Epithelial cell of esophagus (primary cell): ENCODE results near the gene PDCD2.

Experiments used
- DNase-seq: peaks from one replicate; pipeline ENCODE4 v3.0.0; 2010; ENCODE audit warnings: low read depth
- H3K4me3 ChIP-seq: 2 replicates; pipeline ENCODE4 v1.5.1; 2011; ENCODE audit warnings: mild to moderate bottlenecking, low read length, control low read depth
- TF ChIP-seq, protein P1 (sequence below): IDR thresholded peaks from 2 replicates; pipeline ENCODE4 v1.5.1; 2011; ENCODE audit warnings: low read depth, mild to moderate bottlenecking, low read length, control low read depth, inconsistent platforms; ENCODE audit not compliant: insufficient read depth; ENCODE audit errors: missing control alignments

The PDCD2 gene

DNA sequence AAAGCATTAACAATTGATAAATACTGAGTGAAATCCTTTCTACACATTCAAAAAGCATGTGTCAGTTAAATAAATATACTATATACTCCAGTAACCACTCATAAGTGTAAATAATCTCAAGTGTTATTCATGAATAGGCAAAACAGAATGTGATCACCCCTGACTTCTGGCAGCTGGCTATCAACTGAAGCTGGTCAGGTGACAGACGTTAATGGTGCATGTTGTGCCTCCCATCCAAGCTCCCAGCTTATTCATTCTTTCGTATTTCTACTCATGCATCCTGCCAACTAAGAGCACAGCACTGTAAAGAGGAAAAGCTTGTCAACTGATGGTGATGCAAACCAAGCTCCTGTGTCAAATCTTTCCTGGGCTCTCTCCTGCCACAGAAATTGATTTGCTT, 39.0 kb downstream of the PDCD2 start:
- no peak for DNase-seq
- TF ChIP-seq, protein P1, sequence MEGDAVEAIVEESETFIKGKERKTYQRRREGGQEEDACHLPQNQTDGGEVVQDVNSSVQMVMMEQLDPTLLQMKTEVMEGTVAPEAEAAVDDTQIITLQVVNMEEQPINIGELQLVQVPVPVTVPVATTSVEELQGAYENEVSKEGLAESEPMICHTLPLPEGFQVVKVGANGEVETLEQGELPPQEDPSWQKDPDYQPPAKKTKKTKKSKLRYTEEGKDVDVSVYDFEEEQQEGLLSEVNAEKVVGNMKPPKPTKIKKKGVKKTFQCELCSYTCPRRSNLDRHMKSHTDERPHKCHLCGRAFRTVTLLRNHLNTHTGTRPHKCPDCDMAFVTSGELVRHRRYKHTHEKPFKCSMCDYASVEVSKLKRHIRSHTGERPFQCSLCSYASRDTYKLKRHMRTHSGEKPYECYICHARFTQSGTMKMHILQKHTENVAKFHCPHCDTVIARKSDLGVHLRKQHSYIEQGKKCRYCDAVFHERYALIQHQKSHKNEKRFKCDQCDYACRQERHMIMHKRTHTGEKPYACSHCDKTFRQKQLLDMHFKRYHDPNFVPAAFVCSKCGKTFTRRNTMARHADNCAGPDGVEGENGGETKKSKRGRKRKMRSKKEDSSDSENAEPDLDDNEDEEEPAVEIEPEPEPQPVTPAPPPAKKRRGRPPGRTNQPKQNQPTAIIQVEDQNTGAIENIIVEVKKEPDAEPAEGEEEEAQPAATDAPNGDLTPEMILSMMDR = no peak
- H3K4me3 ChIP-seq = no peak overlapping the region

DNA sequence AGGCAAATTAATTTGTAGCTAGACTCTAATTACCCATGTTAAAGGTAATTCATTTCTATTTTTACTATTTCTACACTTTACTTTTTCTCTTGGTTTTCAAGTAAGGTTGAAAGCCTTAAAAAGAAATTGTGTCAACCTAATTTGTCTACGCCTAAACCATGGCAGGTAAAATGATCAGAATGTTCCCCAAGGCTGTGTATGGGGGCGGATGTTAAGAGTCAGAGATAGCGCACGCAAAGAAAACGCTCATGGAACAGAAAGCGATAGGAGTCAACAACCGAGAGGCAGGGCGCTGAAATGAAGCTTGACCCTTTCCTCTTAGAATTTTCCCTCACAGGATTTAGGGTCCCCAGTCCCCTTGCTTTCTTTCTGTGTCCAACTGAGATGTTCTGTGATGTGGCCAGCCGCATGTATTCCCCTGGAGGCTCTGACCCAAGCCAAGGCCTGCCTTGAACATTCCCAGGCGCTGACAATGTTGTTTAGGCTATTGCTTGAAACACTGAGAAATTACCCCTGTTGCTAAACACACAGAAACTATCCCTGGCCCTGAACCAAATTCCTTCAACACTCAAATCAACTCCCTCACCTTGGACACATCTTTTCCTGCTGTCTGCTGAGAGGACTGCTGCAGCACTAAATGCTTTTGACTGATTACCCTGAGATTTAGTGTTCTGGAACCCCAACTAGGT, 42.3 kb downstream of the PDCD2 start:
- peak; percentile 47 for DNase-seq
- H3K4me3 ChIP-seq = no peak overlapping the region

DNA sequence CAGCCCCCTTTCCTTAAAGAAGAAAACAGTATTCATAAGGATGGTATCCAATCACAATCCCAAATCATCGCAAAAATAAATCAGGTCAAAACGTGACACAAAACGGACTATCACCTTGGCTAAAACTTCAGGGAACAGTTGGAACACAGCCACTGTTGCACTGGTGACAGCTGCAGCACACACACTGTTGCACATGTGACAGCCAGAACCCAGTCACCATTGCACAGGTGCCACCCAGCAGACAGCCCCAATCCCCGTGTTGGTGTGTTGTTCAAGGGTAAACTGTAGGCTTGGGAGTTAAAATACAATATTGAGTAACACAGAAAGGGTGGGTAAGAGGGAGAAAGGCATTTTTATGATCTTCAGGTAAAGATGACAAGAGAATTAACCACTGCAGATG, 47.1 kb downstream of the PDCD2 start:
- no peak for DNase-seq
- TF ChIP-seq, protein P1 = no peak
- no peak overlapping the region for H3K4me3 ChIP-seq

More for the DNA sequence above, 42.3 kb downstream of the PDCD2 start:
- TF ChIP-seq, protein P1 = no peak

DNA sequence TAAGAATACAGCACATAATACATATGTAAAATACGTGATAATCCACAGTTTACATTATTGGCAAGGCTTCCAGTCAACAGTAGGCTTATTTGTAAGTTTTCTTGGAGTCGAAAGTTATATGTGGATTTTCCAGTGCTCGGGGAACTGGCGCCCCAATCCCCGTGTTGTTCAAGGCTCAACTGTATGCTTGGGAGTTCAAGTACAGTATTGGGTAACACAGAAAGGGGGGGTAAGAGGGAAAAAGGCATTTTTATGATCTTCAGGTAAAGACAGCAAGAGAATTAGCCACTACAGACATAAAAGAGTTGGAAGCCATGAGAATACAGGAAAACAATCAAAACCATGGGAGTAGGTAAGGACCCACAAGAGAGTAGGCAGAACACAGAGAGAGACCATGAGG, 47.8 kb downstream of the PDCD2 start:
- DNase-seq = no peak
- TF ChIP-seq, protein P1 = no peak
- H3K4me3 ChIP-seq = no peak overlapping the region

DNA sequence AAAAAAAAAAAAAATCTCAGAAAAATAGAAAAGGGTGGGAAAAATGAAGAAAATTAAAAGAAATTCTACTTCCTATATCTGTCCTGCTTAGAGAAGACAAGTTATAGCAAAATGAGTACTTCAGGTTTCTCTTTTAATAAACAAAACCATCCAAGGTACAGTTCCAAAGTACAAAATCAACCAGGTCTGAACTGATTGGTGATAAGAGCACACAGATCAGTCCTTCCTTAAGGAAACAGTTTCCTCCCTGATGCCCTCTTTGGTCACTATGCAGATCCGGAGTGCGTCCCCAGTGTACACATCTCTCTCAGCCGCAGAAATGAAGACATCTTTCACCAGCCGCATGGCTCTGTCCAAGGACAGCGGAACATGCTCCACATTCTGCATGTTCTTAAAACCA, 49.4 kb downstream of the PDCD2 start:
- no peak overlapping the region for H3K4me3 ChIP-seq
- TF ChIP-seq, protein P1 = no peak
- no peak for DNase-seq

DNA sequence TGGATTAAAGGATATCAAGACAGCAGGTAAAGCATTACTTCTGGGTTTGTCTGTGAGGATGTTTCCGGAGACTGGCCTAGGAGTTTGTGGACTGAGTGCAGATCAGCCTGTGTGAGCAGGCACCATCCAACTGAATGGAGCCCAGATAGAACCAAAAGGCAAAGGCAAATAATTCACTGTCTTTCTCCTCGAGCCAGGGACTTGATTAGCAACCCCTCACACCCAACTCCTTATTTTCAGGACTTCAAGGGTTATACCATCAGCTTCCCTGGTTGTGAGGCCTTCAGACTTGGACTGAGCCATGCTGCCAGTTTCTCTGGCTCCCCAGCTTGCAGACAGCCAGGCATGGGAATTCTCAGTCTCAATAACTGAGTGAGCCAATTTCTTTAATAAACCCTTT, 50.6 kb downstream of the PDCD2 start:
- TF ChIP-seq, protein P1 = no peak
- no peak for DNase-seq
- no peak overlapping the region for H3K4me3 ChIP-seq

DNA sequence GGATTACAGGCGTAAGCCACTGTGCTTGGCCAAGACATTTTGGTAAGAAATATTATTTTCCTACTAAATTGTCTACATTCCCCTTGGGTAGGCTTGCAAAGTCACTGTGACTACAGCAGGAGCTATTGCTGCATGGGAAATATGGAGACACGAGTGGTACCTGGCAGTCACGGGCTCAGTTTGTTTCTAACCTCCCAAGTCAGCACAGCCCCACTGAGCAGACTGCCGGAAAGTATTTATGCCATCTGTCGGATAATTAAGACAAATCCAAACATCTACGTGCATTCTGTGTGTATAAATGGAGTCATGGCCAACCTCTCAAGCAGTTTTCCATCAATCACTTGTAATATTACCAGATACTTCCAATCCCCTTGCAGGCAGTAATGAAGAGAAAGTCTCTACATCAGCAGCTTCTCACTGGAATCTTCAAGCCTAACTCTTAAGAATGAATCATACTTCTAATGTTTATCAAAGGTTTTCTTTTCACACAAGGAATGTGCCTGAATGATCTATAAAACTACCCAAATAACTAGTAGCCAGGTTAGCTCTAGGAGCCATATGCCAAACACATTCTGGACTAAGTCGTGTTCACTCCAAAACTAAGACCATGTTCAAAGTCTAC, 51.5 kb downstream of the PDCD2 start:
- TF ChIP-seq, protein P1 = no peak
- H3K4me3 ChIP-seq = no peak overlapping the region
- no peak for DNase-seq
